T-helper 1 cell treated with Interleukin-12 subunit alpha and Interleukin-12 subunit beta and Interleukin-4 antibody, amounts not matched to agents 30 μg/mL and 1 μg/mL, for 36 hours (primary cell): ENCODE data around the gene PYROXD2.

ENCODE experiments used
- H3K27ac Mint-ChIP-seq: one replicate; pipeline ENCODE4 v1.8.0; 2021; ENCODE audit warnings: mild to moderate bottlenecking, mixed read lengths
- H3K27me3 Mint-ChIP-seq: one replicate; pipeline ENCODE4 v1.8.0; 2021; ENCODE audit warnings: low read depth, mixed read lengths
- H3K36me3 Mint-ChIP-seq: one replicate; pipeline ENCODE4 v1.8.0; 2021; ENCODE audit warnings: low read depth, mixed read lengths
- H3K4me1 Mint-ChIP-seq: one replicate; pipeline ENCODE4 v1.8.0; 2021; ENCODE audit warnings: low read depth, mixed read lengths
- H3K4me3 Mint-ChIP-seq: one replicate; pipeline ENCODE4 v1.8.0; 2021; ENCODE audit warnings: mild to moderate bottlenecking, moderate library complexity, mixed read lengths
- H3K9me3 Mint-ChIP-seq: one replicate; pipeline ENCODE4 v1.8.0; 2021; ENCODE audit warnings: mixed read lengths

PYROXD2 gene

GRCh38 chr10:98377536-98377935 is 37.4 kb downstream of the PYROXD2 start:
- Mint-ChIP-seq H3K27ac (no peak overlapping the region), H3K36me3 (no peaks in the 10 kb centered on the region), H3K9me3 (no peaks in the 10 kb centered on the region), H3K4me3 (no peak overlapping the region), H3K4me1 (no peaks in the 10 kb centered on the region), H3K27me3 (peaks cover 6% of the 10 kb centered on the region)

DNA sequence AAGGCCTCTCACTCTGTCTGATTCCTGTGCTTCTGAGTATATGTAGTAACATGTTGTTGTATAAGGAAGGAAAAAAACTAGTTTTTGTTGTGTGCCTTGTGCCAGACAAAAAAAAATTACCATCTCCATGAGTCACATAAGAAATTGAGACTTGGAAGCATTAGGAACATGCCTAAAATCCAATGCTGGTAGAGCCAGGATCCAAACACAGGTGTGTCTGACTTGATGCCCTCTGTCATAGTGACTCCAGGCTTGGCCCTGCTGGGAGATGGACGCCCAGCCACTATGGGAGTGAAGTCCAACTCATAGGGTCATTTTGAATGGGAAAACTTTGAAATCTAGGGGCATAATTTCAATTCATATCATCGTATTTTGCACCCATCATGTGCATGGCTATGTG is 38.0 kb downstream of the PYROXD2 start:
- Mint-ChIP-seq H3K4me3 (no peak overlapping the region), H3K27ac (no peak overlapping the region), H3K4me1 (no peaks in the 10 kb centered on the region), H3K27me3 (peaks cover 7% of the 10 kb centered on the region), H3K36me3 (no peaks in the 10 kb centered on the region), H3K9me3 (no peaks in the 10 kb centered on the region)

DNA sequence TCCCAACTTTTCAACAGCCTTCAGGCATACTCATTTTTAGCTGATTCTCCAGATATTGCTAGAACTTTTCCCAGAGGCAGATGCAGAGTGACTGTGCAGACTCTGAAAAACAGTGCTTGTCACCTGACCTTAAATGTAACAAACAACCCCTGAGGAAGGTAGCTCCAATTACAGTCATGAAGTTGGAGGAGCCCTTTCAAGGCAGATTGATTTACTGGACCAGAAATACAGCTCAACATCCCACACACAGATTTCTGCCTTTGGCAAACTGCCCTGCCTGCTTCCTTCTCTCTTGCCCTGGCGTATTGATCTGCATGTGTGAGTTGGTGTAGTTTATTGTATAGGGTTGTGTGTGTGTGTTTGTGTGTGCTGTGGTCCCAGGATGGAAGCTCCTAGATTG is 38.5 kb downstream of the PYROXD2 start:
- no peaks in the 10 kb centered on the region for H3K9me3 Mint-ChIP-seq
- H3K4me1 Mint-ChIP-seq, result no peaks in the 10 kb centered on the region
- H3K36me3 Mint-ChIP-seq, result no peaks in the 10 kb centered on the region
- H3K27me3 Mint-ChIP-seq, result peaks cover 10% of the 10 kb centered on the region
- no peak overlapping the region for H3K27ac Mint-ChIP-seq
- no peak overlapping the region for H3K4me3 Mint-ChIP-seq

GRCh38 chr10:98374217-98374985 is 40.6 kb downstream of the PYROXD2 start:
- Mint-ChIP-seq H3K4me1 (no peaks in the 10 kb centered on the region), H3K36me3 (no peaks in the 10 kb centered on the region), H3K27ac (no peak overlapping the region), H3K27me3 (peaks cover 14% of the 10 kb centered on the region), H3K4me3 (no peak overlapping the region), H3K9me3 (no peaks in the 10 kb centered on the region)

DNA sequence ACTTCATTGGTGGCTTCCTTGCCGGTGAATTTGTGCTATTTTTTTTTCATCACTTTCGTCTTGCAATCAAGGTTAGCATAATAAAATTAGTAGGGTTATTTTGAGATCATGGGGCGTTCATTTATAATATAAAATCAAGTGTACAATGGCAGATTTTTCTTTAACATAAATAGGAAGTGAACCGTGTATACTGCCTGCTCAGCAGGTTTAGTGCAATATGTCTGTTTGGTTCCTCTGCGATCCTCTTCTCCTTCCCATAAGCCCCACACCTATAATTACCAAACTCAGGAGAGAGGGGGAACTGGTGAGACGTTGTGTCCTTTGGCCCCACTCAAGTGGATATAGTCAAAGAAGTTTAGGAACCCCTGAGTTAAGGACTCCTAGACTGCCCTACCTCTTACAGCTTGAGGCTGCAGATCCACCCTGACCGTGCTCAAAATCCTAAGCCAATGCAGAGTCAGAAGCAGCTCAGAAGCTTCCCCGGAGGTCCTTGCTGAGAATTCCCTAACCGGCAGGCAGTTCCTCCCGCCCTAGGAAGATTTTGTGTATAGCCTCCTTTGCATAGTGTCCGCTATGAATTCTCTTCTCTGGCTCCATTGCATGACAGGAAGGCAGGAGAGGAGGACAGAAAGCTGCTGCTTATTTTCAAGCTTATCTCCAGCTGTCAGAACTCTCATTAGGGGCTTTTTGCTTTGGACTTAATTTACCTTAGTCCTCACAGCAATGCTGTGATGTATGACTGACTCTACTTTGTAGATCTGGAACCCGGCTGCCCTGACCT is 41.5 kb downstream of the PYROXD2 start:
- Mint-ChIP-seq H3K36me3 (no peaks in the 10 kb centered on the region), H3K27ac (no peak overlapping the region)

GRCh38 chr10:98370831-98371820 is 43.9 kb downstream of the PYROXD2 start:
- Mint-ChIP-seq H3K4me1 (no peaks in the 10 kb centered on the region), H3K4me3 (no peak overlapping the region), H3K36me3 (no peaks in the 10 kb centered on the region), H3K27me3 (peaks cover 18% of the 10 kb centered on the region), H3K9me3 (no peaks in the 10 kb centered on the region), H3K27ac (no peak overlapping the region)

More for the DNA sequence above, 41.5 kb downstream of the PYROXD2 start:
- no peaks in the 10 kb centered on the region for H3K9me3 Mint-ChIP-seq
- no peak overlapping the region for H3K4me3 Mint-ChIP-seq
- H3K27me3 Mint-ChIP-seq, result peaks cover 16% of the 10 kb centered on the region
- no peaks in the 10 kb centered on the region for H3K4me1 Mint-ChIP-seq

GRCh38 chr10:98369801-98370200 is 45.2 kb downstream of the PYROXD2 start:
- H3K27me3 Mint-ChIP-seq, result peaks cover 18% of the 10 kb centered on the region
- no peak overlapping the region for H3K27ac Mint-ChIP-seq
- H3K4me1 Mint-ChIP-seq, result no peaks in the 10 kb centered on the region
- H3K36me3 Mint-ChIP-seq, result no peaks in the 10 kb centered on the region
- no peak overlapping the region for H3K4me3 Mint-ChIP-seq
- H3K9me3 Mint-ChIP-seq, result no peaks in the 10 kb centered on the region

DNA sequence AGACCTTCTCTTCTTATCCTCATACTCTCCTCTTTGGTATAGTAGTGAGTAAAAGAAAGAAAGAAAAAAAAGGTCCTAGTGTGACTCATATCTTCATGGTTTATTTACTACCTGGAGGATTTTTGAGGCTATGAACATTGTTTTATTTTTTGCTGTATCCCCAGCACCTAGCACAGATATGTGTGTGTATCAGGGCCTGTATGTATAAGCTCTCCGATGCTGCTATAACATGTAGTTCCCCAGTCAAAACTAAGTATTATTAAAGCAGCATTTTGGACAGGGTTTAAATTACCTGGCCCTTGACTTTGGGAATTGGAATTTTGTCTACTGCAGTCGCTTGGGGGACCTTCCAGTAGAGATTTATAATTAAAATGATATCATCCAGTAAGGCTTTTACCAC is 46.3 kb downstream of the PYROXD2 start:
- no peaks in the 10 kb centered on the region for H3K4me1 Mint-ChIP-seq
- no peaks in the 10 kb centered on the region for H3K9me3 Mint-ChIP-seq
- no peak overlapping the region for H3K27ac Mint-ChIP-seq
- no peaks in the 10 kb centered on the region for H3K36me3 Mint-ChIP-seq
- no peak overlapping the region for H3K4me3 Mint-ChIP-seq
- peaks cover 13% of the 10 kb centered on the region for H3K27me3 Mint-ChIP-seq

DNA sequence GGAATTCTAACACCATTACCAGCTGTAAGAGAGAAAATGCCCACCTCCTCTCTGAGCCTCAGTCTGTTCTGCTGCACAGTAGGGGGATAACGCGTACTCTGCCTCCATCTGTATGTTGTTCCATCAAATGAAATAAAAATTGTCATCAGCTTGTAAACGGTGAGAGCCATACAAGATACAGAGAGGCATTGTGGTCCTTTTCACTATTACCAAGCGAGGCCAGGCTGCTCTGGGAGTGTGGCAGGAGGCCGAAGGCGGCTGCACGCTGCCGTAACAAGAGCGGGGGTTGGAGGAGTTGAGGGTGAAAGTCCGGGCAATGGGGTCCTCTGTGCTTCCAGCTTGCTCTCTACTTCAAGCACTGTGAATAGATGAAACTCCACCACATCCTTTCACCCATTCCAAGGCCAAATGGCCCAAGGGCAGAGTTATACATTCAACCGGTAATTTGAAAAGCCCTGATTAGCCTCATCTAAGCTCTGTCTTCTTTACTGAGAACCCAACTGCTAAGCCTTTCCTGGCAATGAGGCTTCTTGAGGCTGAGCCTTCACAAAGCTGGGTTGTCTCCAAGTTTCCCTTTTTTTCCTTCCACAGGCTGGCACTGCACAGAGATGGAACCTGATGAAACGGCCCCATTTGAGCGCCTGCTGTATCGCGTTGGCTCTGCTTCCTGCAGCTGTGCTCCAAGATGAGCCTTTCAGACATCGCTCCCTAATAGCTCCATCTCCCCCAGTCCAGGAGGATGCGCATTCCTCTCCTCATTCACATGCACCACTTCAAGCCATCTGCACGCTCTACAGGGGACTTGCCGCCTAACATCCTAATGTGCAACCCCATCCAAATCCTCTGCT is 47.2 kb downstream of the PYROXD2 start:
- Mint-ChIP-seq H3K4me3 (no peak overlapping the region), H3K9me3 (no peaks in the 10 kb centered on the region), H3K27me3 (peaks cover 13% of the 10 kb centered on the region), H3K27ac (no peak overlapping the region), H3K4me1 (no peaks in the 10 kb centered on the region), H3K36me3 (no peaks in the 10 kb centered on the region)

GRCh38 chr10:98366062-98366530 is 48.9 kb downstream of the PYROXD2 start:
- Mint-ChIP-seq H3K4me3 (no peak overlapping the region), H3K27ac (no peak overlapping the region), H3K9me3 (no peaks in the 10 kb centered on the region), H3K36me3 (no peaks in the 10 kb centered on the region), H3K4me1 (peaks cover 4% of the 10 kb centered on the region), H3K27me3 (peaks cover 9% of the 10 kb centered on the region)

DNA sequence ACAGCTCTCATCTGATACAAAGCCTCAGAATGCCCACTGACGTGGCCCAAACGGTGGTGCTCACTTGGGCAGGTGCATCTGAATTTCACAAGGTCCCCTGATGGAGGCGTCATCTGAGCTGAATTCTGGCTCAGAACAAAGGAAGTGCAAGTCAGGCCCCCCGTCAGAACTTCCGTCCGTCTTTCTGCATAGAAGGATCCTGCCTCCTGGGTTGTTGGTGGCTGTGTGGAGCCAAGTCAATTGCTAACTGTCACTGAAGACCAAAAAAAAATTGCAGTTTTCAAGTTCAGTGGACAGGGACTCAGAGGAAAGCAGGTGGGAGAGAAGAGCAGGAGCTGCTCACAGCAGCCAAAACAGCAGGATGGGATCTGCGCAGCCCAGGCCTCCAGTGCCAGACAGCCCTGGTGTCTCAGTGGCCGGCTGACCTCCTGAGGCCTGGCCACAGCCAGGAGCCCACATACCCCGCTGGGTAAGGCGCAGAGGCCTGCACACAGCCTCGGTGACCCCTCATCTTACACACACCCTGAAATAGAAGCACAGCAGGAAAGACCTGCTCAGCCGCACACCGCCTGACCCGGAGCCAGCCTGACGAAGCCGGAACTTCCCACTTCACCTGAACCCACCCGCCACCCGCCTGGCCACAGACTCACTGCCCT is 49.4 kb downstream of the PYROXD2 start:
- H3K4me1 Mint-ChIP-seq, result peaks cover 4% of the 10 kb centered on the region
- H3K9me3 Mint-ChIP-seq, result no peaks in the 10 kb centered on the region
- H3K27me3 Mint-ChIP-seq, result peaks cover 9% of the 10 kb centered on the region

GRCh38 chr10:98364432-98365102 is 50.4 kb downstream of the PYROXD2 start:
- H3K36me3 Mint-ChIP-seq, result no peaks in the 10 kb centered on the region
- no peak overlapping the region for H3K4me3 Mint-ChIP-seq
- peaks cover 4% of the 10 kb centered on the region for H3K4me1 Mint-ChIP-seq
- peaks cover 6% of the 10 kb centered on the region for H3K27me3 Mint-ChIP-seq
- no peaks in the 10 kb centered on the region for H3K9me3 Mint-ChIP-seq
- no peak overlapping the region for H3K27ac Mint-ChIP-seq

More for the DNA sequence above, 49.4 kb downstream of the PYROXD2 start:
- Mint-ChIP-seq H3K36me3 (no peaks in the 10 kb centered on the region), H3K27ac (no peak overlapping the region), H3K4me3 (no peak overlapping the region)

GRCh38 chr10:98363220-98363619 is 51.8 kb downstream of the PYROXD2 start:
- Mint-ChIP-seq H3K4me1 (peaks cover 4% of the 10 kb centered on the region), H3K9me3 (no peaks in the 10 kb centered on the region), H3K36me3 (no peaks in the 10 kb centered on the region), H3K27me3 (peaks cover 6% of the 10 kb centered on the region), H3K27ac (no peak overlapping the region), H3K4me3 (no peak overlapping the region)
